Measurements from ENCODE around the gene ALDH1L2. TPM values are rescaled to one million over a fixed set of nuclear protein-coding genes. Genes with fewer than 3 reads are reported as not detected.

The ALDH1L2 gene
- total RNA-seq, 1 experiment from 2014 or later = 7.7 TPM

GRCh38 chr12:105083551-105084105, 630 bp downstream of the ALDH1L2 start:
- H3K4me3 Mint-ChIP-seq = peak overlapping the region; percentile 88
- peaks cover 18% of the 10 kb centered on the region for H3K27me3 Mint-ChIP-seq (ENCODE audit: low read depth)
- POLR2A ChIA-PET = interaction anchor here (0.8 to 2.4 kb wide), 5 partner anchors 9 to 24 kb away, joined by 3 to 14 read pairs (median 4); partner anchors contain the start of gene WASHC4
- no peaks in the 10 kb centered on the region for H3K36me3 Mint-ChIP-seq
- ATAC-seq (peak; percentile 4), DNase-seq (ENCODE audit: low spot score) (peak; percentile 32)
- peaks cover 6% of the 10 kb centered on the region; the same call in 1 of the 2 replicates for H3K9me3 Mint-ChIP-seq
- H3K4me1 Mint-ChIP-seq = peaks cover 19% of the 10 kb centered on the region
- CTCF ChIA-PET = interaction anchor here (0.6 to 1.9 kb wide), 7 partner anchors 8 to 762 kb away, joined by 3 to 7 read pairs (median 4); partner anchors contain the start of genes SLC41A2 and WASHC4
- TF ChIP-seq MAX (CRISPR knock-in tag; IDR thresholded peaks at IDR 0.05) (0 out of 2 replicates have a peak, but pooled peaks have one; percentile 41), TEAD1 (CRISPR knock-in tag; IDR thresholded peaks at IDR 0.05) (no peak; the same call in 1 of the 2 replicates), GABPB1 (CRISPR knock-in tag; IDR thresholded peaks at IDR 0.05) (peak; percentile 79), HMGA2 (CRISPR knock-in tag; IDR thresholded peaks at IDR 0.05) (no peak)
- TF ChIP-seq, protein P1, sequence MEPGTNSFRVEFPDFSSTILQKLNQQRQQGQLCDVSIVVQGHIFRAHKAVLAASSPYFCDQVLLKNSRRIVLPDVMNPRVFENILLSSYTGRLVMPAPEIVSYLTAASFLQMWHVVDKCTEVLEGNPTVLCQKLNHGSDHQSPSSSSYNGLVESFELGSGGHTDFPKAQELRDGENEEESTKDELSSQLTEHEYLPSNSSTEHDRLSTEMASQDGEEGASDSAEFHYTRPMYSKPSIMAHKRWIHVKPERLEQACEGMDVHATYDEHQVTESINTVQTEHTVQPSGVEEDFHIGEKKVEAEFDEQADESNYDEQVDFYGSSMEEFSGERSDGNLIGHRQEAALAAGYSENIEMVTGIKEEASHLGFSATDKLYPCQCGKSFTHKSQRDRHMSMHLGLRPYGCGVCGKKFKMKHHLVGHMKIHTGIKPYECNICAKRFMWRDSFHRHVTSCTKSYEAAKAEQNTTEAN (CRISPR knock-in tag; IDR thresholded peaks at IDR 0.05) = no peak
- TF ChIP-seq, protein P2, sequence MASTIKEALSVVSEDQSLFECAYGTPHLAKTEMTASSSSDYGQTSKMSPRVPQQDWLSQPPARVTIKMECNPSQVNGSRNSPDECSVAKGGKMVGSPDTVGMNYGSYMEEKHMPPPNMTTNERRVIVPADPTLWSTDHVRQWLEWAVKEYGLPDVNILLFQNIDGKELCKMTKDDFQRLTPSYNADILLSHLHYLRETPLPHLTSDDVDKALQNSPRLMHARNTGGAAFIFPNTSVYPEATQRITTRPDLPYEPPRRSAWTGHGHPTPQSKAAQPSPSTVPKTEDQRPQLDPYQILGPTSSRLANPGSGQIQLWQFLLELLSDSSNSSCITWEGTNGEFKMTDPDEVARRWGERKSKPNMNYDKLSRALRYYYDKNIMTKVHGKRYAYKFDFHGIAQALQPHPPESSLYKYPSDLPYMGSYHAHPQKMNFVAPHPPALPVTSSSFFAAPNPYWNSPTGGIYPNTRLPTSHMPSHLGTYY (CRISPR knock-in tag; IDR thresholded peaks at IDR 0.05) = no peak
- H3K27ac Mint-ChIP-seq = peak overlapping the region; percentile 89

- Mint-ChIP-seq H3K9me3 (peaks cover 6% of the 10 kb centered on the region; the same call in 1 of the 2 replicates), H3K4me3 (peak overlapping the region; percentile 88), H3K27ac (no peak overlapping the region), H3K4me1 (peaks cover 22% of the 10 kb centered on the region), H3K36me3 (no peaks in the 10 kb centered on the region), H3K27me3 (ENCODE audit: low read depth) (peaks cover 18% of the 10 kb centered on the region)
- no peak for DNase-seq (ENCODE audit: low spot score)
- no peak for ATAC-seq
- no peak for TF ChIP-seq PRRX2 (CRISPR knock-in tag; IDR thresholded peaks at IDR 0.05)
- TF ChIP-seq, protein P3, sequence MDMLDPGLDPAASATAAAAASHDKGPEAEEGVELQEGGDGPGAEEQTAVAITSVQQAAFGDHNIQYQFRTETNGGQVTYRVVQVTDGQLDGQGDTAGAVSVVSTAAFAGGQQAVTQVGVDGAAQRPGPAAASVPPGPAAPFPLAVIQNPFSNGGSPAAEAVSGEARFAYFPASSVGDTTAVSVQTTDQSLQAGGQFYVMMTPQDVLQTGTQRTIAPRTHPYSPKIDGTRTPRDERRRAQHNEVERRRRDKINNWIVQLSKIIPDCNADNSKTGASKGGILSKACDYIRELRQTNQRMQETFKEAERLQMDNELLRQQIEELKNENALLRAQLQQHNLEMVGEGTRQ (CRISPR knock-in tag; IDR thresholded peaks at IDR 0.05) = 0 out of 2 replicates have a peak, but pooled peaks have one; percentile 30
- peak; percentile 58; the same call in 1 of the 2 replicates for TF ChIP-seq MAX (CRISPR knock-in tag; IDR thresholded peaks at IDR 0.05)
- ChIA-PET CTCF (interaction anchor here (0.8 to 1.9 kb wide), 4 partner anchors 9 to 701 kb away, joined by 3 to 7 read pairs (median 4); partner anchors contain the start of gene SLC41A2), POLR2A (interaction anchor here (0.8 to 2.4 kb wide), 4 partner anchors 9 to 25 kb away, joined by 3 to 14 read pairs (median 4); partner anchors contain the start of gene WASHC4)
Observed at GRCh38 chr12:105083031-105083430, 1.2 kb downstream of the ALDH1L2 start.

- H3K27ac Mint-ChIP-seq = no peak overlapping the region; the same call in 1 of the 2 replicates
- no peaks in the 10 kb centered on the region for H3K9me3 Mint-ChIP-seq
- no peak for TF ChIP-seq EMX1 (CRISPR knock-in tag; IDR thresholded peaks at IDR 0.05)
- peaks cover 17% of the 10 kb centered on the region for H3K27me3 Mint-ChIP-seq (ENCODE audit: low read depth)
- H3K4me3 Mint-ChIP-seq = no peak overlapping the region
- ChIA-PET CTCF (no interaction called here), POLR2A (interaction anchor here (1.2 kb wide), 1 partner anchor 13 kb away, joined by 4 read pairs; no protein-coding TSS in a partner anchor)
- peak; percentile 18; the same call in 1 of the 2 replicates for ATAC-seq
- DNase-seq (ENCODE audit: low spot score) = no peak
- H3K4me1 Mint-ChIP-seq = peaks cover 20% of the 10 kb centered on the region
- H3K36me3 Mint-ChIP-seq = no peaks in the 10 kb centered on the region
Observed at GRCh38 chr12:105078712-105079570, 5.3 kb downstream of the ALDH1L2 start.

DNA sequence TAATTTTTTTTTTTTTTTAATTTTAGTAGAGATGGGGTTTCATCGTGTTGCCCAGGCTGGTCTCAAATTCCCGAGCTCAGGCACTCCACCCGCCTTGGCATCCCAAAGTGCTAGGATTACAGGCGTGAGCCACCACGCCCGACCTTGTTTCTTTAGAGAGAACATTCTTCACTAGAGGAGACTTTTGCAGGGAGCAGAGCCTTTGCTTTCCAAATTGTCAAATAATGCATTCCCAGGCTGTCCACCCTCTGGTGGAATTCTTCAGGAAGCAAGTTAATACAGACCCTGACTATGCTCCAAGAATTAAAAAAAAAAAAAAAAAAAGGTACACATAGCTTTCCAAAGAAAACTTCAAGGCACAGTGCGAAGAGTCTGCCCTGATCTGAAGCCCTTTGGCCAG, 6.8 kb downstream of the ALDH1L2 start:
- Mint-ChIP-seq H3K36me3 (no peaks in the 10 kb centered on the region), H3K4me3 (no peak overlapping the region), H3K27ac (no peak overlapping the region), H3K27me3 (ENCODE audit: low read depth) (peaks cover 3% of the 10 kb centered on the region; the same call in 1 of the 2 replicates), H3K4me1 (peaks cover 7% of the 10 kb centered on the region), H3K9me3 (no peaks in the 10 kb centered on the region)
- ChIA-PET POLR2A (no interaction called here), CTCF (interaction anchor here (0.6 to 1.1 kb wide), 2 partner anchors 26 to 135 kb away, joined by 3 read pairs; no protein-coding TSS in a partner anchor)
- no peak for ATAC-seq
- TF ChIP-seq, protein P4, sequence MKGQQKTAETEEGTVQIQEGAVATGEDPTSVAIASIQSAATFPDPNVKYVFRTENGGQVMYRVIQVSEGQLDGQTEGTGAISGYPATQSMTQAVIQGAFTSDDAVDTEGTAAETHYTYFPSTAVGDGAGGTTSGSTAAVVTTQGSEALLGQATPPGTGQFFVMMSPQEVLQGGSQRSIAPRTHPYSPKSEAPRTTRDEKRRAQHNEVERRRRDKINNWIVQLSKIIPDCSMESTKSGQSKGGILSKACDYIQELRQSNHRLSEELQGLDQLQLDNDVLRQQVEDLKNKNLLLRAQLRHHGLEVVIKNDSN (CRISPR knock-in tag; IDR thresholded peaks at IDR 0.05) = no peak
- TF ChIP-seq NFE2L1 (CRISPR knock-in tag; IDR thresholded peaks at IDR 0.05) (no peak), SMAD3 (CRISPR knock-in tag; IDR thresholded peaks at IDR 0.05; ENCODE audit: borderline replicate concordance) (no peak)
- DNase-seq (ENCODE audit: low spot score) = no peak

All from WTC11 (cell line).